PFSK-1 (cell line): ENCODE measurements around the gene LY6G5C.

Source experiments
- FOXP2 ChIP-seq: optimal IDR thresholded peaks from 2 replicates; pipeline ENCODE3; 2011; ENCODE audit warnings: borderline replicate concordance, control low read depth, inconsistent platforms; ENCODE audit not compliant: insufficient read depth; ENCODE audit errors: extremely low read length, extremely low read depth
- POLR2AphosphoS5 ChIP-seq: IDR thresholded peaks from 2 replicates; pipeline ENCODE4 v1.6.1; 2012; ENCODE audit warnings: low read depth, mild to moderate bottlenecking, control low read depth, low read length, moderate library complexity
- REST ChIP-seq, 2 experiments: IDR thresholded peaks; 2 replicates each; pipeline versions ENCODE4 v1.6.1 to v1.8.0; 2011 to 2012; ENCODE audit warnings: low read depth in 2 of 2, low read length in 2 of 2, control low read depth in 1 of 2, inconsistent platforms in 1 of 2, mild to moderate bottlenecking in 1 of 2, moderate library complexity in 1 of 2; ENCODE audit not compliant: insufficient read depth in 1 of 2
- SIN3A ChIP-seq: IDR thresholded peaks from 2 replicates; pipeline ENCODE4 v1.6.1; 2012; ENCODE audit warnings: mild to moderate bottlenecking, low read length, moderate library complexity, borderline replicate concordance; ENCODE audit not compliant: insufficient read depth
- TAF1 ChIP-seq: IDR thresholded peaks from 2 replicates; pipeline ENCODE4 v1.6.1; 2012; ENCODE audit warnings: low read length, control low read depth, borderline replicate concordance; ENCODE audit not compliant: insufficient read depth

GRCh38 chr6:31720196-31720770, 39.4 kb upstream of the LY6G5C start:
- TF ChIP-seq REST (IDR thresholded peaks at IDR 0.05; ENCODE audit: insufficient read depth in 1 of 2, low read depth in 2 of 2, low read length in 2 of 2) (no peak), POLR2AphosphoS5 (no peak), SIN3A (no peak), TAF1 (no peak), FOXP2 (no peak)
